ACHN (cell line): Measurements from ENCODE around the gene BRSK2.
"Not testable (repeated sequence)": the region's sequence is repeated elsewhere in the genome, so short reads cannot be mapped to it uniquely, and the experiment has no call there.

Experiments used
- DNase-seq: peaks from one replicate; pipeline ENCODE4 v3.0.0-alpha.2; 2015
- in situ Hi-C: cut with HindIII; loops from 2 replicates; pipeline ENCODE4 v1.10.0; 2017; ENCODE audit warnings: low sequenced_read_pairs, low pct_ligation_motif_present, low pct_unique_long_range_greater_than_20kb

The BRSK2 gene

GRCh38 chr11:1352696-1353382 lies 36.9 kb upstream of the BRSK2 start:
- DNase-seq, result no peak
- in situ Hi-C loops, result no loop called here

- in situ Hi-C loops, result no loop called here
- DNase-seq, result no peak
Measured at GRCh38 chr11:1353383-1354124, 36.2 kb upstream of the BRSK2 start.

- DNase-seq, result no peak
Measured at GRCh38 chr11:1354125-1354938, 35.4 kb upstream of the BRSK2 start.

DNA sequence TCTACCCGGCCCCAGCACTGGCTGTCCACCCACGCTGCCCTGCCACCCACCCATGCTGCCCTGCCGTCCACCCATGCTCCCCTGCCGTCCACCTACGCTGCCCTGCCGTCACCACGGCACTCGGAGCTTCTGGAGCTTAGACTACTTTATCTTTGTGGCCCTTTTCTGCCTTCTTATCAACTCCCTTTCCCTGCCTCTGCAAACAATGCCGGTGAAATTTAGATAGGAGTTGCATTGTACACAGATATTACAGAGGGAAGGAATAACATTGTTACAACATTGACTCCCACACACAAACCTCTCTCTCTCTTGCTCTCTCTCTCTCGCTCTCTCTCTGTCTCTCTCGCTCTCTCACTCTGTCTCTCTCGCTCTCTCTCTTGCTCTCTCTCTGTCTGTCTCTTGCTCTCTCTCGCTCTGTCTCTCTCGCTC lies 33.7 kb upstream of the BRSK2 start:
- DNase-seq, result no peak
- in situ Hi-C loops, result no loop called here

More at GRCh38 chr11:1354125-1354938, 35.4 kb upstream of the BRSK2 start:
- in situ Hi-C loops, result no loop called here

- in situ Hi-C loops, result no loop called here
- DNase-seq, result no peak
Measured at GRCh38 chr11:1356478-1356960, 33.2 kb upstream of the BRSK2 start.

DNA sequence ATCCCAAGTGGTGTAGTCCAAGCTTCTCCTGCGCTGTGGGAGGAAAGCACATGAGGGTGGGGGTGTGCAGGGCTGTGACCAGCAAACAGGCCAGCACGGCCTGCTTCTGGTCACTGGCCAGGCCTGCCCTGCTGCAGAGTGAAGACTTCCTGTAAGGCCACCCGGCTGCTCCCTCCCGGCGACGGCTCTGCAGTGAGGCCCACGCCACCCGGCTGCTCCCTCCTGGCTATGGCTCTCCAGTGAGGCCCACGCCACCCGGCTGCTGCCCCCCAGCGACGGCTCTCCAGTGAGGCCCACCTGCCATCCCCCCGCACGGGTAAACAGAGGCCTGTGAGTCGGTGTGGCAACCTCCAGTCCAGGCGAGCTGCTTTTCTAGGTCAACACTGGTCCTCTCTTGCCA lies 31.4 kb upstream of the BRSK2 start:
- no peak for DNase-seq
- in situ Hi-C loops, result no loop called here

- in situ Hi-C loops, DNase-seq: not testable (repeated sequence)
Measured at GRCh38 chr11:1358931-1359330, 30.8 kb upstream of the BRSK2 start.

DNA sequence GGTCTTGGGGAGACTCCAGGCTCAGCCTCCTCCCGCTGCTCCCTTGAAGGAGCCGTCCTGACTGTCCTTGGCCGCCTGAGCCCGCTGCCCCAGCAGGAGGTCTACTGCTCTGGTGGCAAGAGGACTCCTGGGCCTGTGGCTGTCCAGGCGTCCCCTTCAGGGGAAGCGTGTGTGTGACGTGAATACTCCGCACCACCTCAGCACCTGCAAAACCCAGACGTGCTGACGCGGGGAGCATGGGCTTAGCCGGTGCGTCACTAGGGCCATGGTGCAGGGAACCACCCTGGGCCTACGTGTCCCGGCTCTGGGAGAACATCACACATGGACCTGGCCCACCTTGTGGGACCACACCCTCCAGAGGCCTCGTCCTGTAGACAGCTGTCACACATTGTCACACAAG lies 30.2 kb upstream of the BRSK2 start:
- in situ Hi-C loops, result no loop called here

DNA sequence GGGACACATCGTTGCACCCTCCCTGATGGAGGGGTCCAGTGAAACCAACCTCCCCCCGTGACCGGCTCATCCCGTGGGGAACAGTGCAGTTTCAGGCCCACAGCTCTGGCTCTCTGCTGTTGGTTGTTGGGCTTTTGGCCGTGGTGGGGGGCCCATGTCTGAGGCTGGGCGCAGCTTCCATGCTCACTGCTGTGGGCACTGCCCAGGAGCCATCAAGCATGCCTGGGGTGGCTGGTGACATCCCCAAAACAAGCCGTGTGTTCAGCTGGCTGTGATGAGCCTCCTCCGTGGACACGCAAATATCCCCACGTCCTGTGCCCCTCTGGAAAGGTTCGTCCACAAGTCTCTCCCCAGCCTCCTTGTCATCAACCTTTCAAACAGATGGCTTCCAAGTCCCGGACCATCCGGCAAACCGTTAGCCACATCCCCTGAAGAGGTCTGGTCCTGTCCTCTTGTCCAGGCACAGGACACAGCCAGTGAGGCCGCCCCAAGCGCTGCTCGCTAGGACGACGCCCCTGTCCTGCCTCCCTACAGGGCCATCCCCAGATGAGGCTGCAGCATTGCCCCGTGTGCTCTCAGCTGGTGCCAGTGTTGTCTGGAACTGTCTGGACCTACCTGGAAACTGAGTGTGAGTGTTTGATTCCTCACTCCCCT lies 29.4 kb upstream of the BRSK2 start:
- DNase-seq, result no peak
- in situ Hi-C loops, result no loop called here

More for the DNA sequence above, 30.2 kb upstream of the BRSK2 start:
- no peak for DNase-seq

GRCh38 chr11:1360835-1361357 lies 28.8 kb upstream of the BRSK2 start:
- no peak for DNase-seq
- in situ Hi-C loops, result no loop called here

- in situ Hi-C loops, result no loop called here
Measured at GRCh38 chr11:1361882-1362281, 27.9 kb upstream of the BRSK2 start.

GRCh38 chr11:1367721-1368120 lies 22.0 kb upstream of the BRSK2 start:
- in situ Hi-C loops, result no loop called here
- no peak for DNase-seq

More at GRCh38 chr11:1361882-1362281, 27.9 kb upstream of the BRSK2 start:
- DNase-seq, result no peak

DNA sequence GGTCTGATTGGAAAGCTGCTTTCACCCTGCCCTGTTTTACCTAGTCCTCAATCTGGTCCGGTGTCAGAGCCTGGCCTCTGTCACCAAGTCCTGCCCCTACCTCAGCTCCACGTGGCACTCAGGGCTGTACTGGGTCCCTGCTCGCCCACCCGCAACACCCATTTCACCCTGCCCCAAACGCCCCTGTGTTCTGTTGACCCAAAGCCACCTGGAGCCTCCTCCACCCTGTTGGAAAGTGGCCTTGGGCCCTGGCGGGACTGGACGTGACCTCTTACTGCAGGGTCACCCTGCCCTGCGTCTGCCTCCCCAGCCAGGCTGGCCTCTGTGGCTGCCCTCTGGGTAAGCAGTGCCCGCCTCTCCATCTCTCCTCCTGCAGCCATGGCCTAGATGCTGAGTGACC lies 21.5 kb upstream of the BRSK2 start:
- in situ Hi-C loops, result no loop called here
- no peak for DNase-seq

- DNase-seq, result no peak
- in situ Hi-C loops, result no loop called here
Measured at GRCh38 chr11:1368966-1369365, 20.8 kb upstream of the BRSK2 start.

DNA sequence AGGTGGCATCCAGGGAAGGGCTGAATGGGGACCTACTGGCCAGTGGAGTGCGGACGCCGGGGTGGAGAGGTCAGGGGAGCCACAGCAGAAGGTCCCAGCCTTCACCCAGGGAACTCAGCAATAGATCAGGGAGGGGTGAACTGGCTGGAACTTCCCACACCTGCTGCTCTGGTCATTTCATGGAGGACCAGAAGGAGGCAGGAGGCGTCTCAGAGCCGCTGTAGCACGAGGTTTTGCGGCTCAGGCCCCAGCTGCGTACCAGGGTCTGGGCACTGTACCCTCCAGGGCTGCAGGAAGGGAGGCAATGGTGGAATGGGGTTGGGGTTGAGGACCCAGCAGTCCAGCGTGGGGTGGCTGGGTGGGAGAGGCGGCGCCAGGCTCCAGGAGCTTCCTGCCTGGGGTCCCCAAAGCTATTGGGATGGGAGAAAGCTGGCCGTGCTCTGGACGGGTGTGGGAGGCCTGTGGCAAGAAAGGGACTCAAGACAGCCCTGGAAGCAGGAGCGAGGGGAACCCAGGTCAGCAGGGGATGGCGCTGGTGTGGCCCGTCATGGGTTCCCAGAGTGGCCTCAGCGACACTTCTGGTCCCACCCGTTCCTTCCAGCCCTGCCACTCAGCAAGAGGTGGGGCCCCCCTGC lies 20.2 kb upstream of the BRSK2 start:
- in situ Hi-C loops, result no loop called here
- no peak for DNase-seq

DNA sequence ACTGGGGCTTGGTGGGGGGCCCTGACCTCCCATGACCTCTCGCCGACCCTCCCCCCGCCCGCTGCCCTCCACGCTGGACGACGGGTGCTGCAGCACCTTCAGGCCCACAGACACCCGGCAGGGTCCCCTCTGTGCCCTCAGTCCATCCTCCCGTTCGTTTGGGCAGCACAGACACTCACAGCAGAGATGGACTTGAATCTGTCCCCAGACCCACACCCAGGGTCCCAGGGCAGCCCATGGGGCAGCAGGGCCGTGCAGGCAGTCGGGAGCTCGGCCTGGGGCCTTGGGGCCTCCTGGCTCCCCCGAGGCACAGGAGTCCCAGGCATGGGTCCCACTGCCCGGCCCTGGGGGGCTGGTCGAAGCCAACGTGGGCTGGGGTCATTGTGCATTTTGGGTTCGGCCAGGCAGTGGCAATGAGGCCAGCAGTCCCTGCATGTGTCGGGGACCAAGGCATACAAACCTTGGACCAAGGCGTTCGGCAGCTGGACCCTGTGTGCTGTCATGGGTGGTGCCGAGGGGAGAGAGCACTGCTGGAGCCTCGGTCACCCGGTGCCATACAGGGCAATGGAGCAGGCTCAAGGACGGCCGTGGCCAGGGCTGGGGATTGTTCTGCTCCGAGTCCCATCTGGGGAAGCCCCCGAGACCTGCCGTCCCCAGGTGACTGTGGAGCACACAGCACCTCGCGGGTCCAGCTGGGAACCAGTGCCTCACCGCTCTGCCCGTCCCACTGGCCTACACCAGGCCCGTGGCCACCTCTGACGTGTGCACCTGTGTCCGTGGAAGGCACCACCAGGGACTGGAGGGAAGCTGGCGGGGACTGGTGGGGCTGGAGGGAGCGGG lies 19.3 kb upstream of the BRSK2 start:
- in situ Hi-C loops, result no loop called here

DNA sequence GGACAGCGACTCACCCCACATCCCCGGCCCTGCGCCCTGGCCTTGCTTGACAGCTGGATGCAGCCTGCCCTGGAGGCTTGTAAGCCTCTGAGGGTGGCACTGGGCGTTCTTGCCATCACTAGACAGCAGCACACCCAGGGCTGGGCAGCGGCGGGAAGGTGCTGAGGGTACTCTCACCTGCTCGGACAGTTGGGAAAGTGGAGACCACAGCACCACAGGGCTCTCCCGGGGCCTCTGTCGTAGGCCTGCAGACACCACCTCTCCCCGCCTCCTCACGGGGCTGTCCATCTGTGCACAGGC lies 18.8 kb upstream of the BRSK2 start:
- DNase-seq, result no peak
- in situ Hi-C loops, result no loop called here

More for the DNA sequence above, 19.3 kb upstream of the BRSK2 start:
- DNase-seq, result no peak
